ENCODE data around the gene ZNRF2.
"Not testable (repeated sequence)": the region's sequence is repeated elsewhere in the genome, so short reads cannot be mapped to it uniquely, and the experiment has no call there.

ZNRF2 gene

GRCh38 chr7:30253796-30254165 lies 30.6 kb upstream of the ZNRF2 start:
- Mint-ChIP-seq H3K27ac (no peak overlapping the region), H3K36me3 (peaks cover 3% of the 10 kb centered on the region), H3K27me3 (no peaks in the 10 kb centered on the region), H3K4me3 (no peak overlapping the region), H3K9me3 (no peaks in the 10 kb centered on the region), H3K4me1 (no peaks in the 10 kb centered on the region)
- ATAC-seq = no peak

GRCh38 chr7:30254248-30254647 lies 30.1 kb upstream of the ZNRF2 start:
- H3K4me3 Mint-ChIP-seq = no peak overlapping the region
- H3K4me1 Mint-ChIP-seq = no peaks in the 10 kb centered on the region
- ATAC-seq = no peak
- no peaks in the 10 kb centered on the region for H3K9me3 Mint-ChIP-seq
- no peaks in the 10 kb centered on the region for H3K27me3 Mint-ChIP-seq
- H3K36me3 Mint-ChIP-seq = peaks cover 6% of the 10 kb centered on the region
- no peak overlapping the region for H3K27ac Mint-ChIP-seq

- H3K4me3 Mint-ChIP-seq = no peak overlapping the region
- no peaks in the 10 kb centered on the region for H3K9me3 Mint-ChIP-seq
- no peaks in the 10 kb centered on the region for H3K27me3 Mint-ChIP-seq
- ATAC-seq = no peak
- H3K36me3 Mint-ChIP-seq = peaks cover 6% of the 10 kb centered on the region
- no peaks in the 10 kb centered on the region for H3K4me1 Mint-ChIP-seq
- H3K27ac Mint-ChIP-seq = no peak overlapping the region
Observed at GRCh38 chr7:30254717-30255063, 29.7 kb upstream of the ZNRF2 start.

GRCh38 chr7:30255064-30255769 lies 29.2 kb upstream of the ZNRF2 start:
- Mint-ChIP-seq H3K27me3 (no peaks in the 10 kb centered on the region), H3K36me3 (peaks cover 6% of the 10 kb centered on the region), H3K4me3 (no peak overlapping the region), H3K4me1 (no peaks in the 10 kb centered on the region), H3K9me3 (no peaks in the 10 kb centered on the region), H3K27ac (no peak overlapping the region)
- no peak for ATAC-seq

GRCh38 chr7:30256349-30256858 lies 28.0 kb upstream of the ZNRF2 start:
- H3K27ac Mint-ChIP-seq = no peak overlapping the region
- no peak for ATAC-seq

GRCh38 chr7:30260246-30260768 lies 24.1 kb upstream of the ZNRF2 start:
- Mint-ChIP-seq H3K27ac (no peak overlapping the region), H3K4me3 (no peak overlapping the region), H3K9me3 (no peaks in the 10 kb centered on the region)

More at GRCh38 chr7:30256349-30256858, 28.0 kb upstream of the ZNRF2 start:
- peaks cover 1% of the 10 kb centered on the region for H3K4me1 Mint-ChIP-seq
- no peaks in the 10 kb centered on the region for H3K9me3 Mint-ChIP-seq
- no peaks in the 10 kb centered on the region for H3K27me3 Mint-ChIP-seq
- H3K4me3 Mint-ChIP-seq = no peak overlapping the region
- peaks cover 7% of the 10 kb centered on the region for H3K36me3 Mint-ChIP-seq

GRCh38 chr7:30263090-30263710 lies 21.2 kb upstream of the ZNRF2 start:
- H3K9me3 Mint-ChIP-seq = no peaks in the 10 kb centered on the region
- peaks cover 14% of the 10 kb centered on the region for H3K36me3 Mint-ChIP-seq
- H3K27me3 Mint-ChIP-seq = no peaks in the 10 kb centered on the region
- ATAC-seq = no peak
- H3K4me3 Mint-ChIP-seq = no peak overlapping the region
- H3K27ac Mint-ChIP-seq = no peak overlapping the region
- H3K4me1 Mint-ChIP-seq = peaks cover 15% of the 10 kb centered on the region

More at GRCh38 chr7:30260246-30260768, 24.1 kb upstream of the ZNRF2 start:
- ATAC-seq = no peak
- peaks cover 14% of the 10 kb centered on the region for H3K36me3 Mint-ChIP-seq
- no peaks in the 10 kb centered on the region for H3K27me3 Mint-ChIP-seq
- H3K4me1 Mint-ChIP-seq = peaks cover 8% of the 10 kb centered on the region

GRCh38 chr7:30264052-30264451 lies 20.3 kb upstream of the ZNRF2 start:
- ATAC-seq = no peak
- no peaks in the 10 kb centered on the region for H3K27me3 Mint-ChIP-seq

GRCh38 chr7:30265189-30265588 lies 19.2 kb upstream of the ZNRF2 start:
- H3K27ac Mint-ChIP-seq, H3K9me3 Mint-ChIP-seq, H3K4me3 Mint-ChIP-seq, H3K36me3 Mint-ChIP-seq, ATAC-seq, H3K27me3 Mint-ChIP-seq: not testable (repeated sequence)
- peaks cover 15% of the 10 kb centered on the region for H3K4me1 Mint-ChIP-seq

More at GRCh38 chr7:30264052-30264451, 20.3 kb upstream of the ZNRF2 start:
- Mint-ChIP-seq H3K4me1 (peaks cover 15% of the 10 kb centered on the region), H3K36me3 (peaks cover 8% of the 10 kb centered on the region), H3K27ac (no peak overlapping the region), H3K9me3 (no peaks in the 10 kb centered on the region), H3K4me3 (no peak overlapping the region)

- peaks cover 11% of the 10 kb centered on the region for H3K4me1 Mint-ChIP-seq
- H3K27ac Mint-ChIP-seq = no peak overlapping the region
- no peak overlapping the region for H3K4me3 Mint-ChIP-seq
- no peak for ATAC-seq
- no peaks in the 10 kb centered on the region for H3K27me3 Mint-ChIP-seq
- H3K9me3 Mint-ChIP-seq = no peaks in the 10 kb centered on the region
- H3K36me3 Mint-ChIP-seq = peaks cover 4% of the 10 kb centered on the region
Observed at GRCh38 chr7:30266686-30267085, 17.7 kb upstream of the ZNRF2 start.

- Mint-ChIP-seq H3K36me3 (no peaks in the 10 kb centered on the region), H3K27ac (no peak overlapping the region), H3K4me1 (peaks cover 8% of the 10 kb centered on the region), H3K9me3 (no peaks in the 10 kb centered on the region), H3K27me3 (no peaks in the 10 kb centered on the region), H3K4me3 (no peak overlapping the region)
- no peak for ATAC-seq
Observed at GRCh38 chr7:30268586-30268985, 15.8 kb upstream of the ZNRF2 start.

- no peak for ATAC-seq
- Mint-ChIP-seq H3K4me3 (no peak overlapping the region), H3K4me1 (peaks cover 8% of the 10 kb centered on the region), H3K36me3 (no peaks in the 10 kb centered on the region), H3K27me3 (no peaks in the 10 kb centered on the region), H3K9me3 (no peaks in the 10 kb centered on the region), H3K27ac (no peak overlapping the region)
Observed at GRCh38 chr7:30269490-30269889, 14.9 kb upstream of the ZNRF2 start.

GRCh38 chr7:30270921-30271320 lies 13.5 kb upstream of the ZNRF2 start:
- Mint-ChIP-seq H3K9me3 (no peaks in the 10 kb centered on the region), H3K4me1 (peaks cover 8% of the 10 kb centered on the region), H3K27me3 (no peaks in the 10 kb centered on the region), H3K4me3 (no peak overlapping the region), H3K36me3 (no peaks in the 10 kb centered on the region), H3K27ac (no peak overlapping the region)
- no peak for ATAC-seq

- Mint-ChIP-seq H3K36me3 (no peaks in the 10 kb centered on the region), H3K4me3 (no peak overlapping the region), H3K27ac (no peak overlapping the region), H3K9me3 (no peaks in the 10 kb centered on the region), H3K27me3 (no peaks in the 10 kb centered on the region), H3K4me1 (peaks cover 4% of the 10 kb centered on the region)
- no peak for ATAC-seq
Observed at GRCh38 chr7:30272126-30272525, 12.3 kb upstream of the ZNRF2 start.

- Mint-ChIP-seq H3K4me1 (no peaks in the 10 kb centered on the region), H3K27ac (no peak overlapping the region), H3K9me3 (no peaks in the 10 kb centered on the region), H3K4me3 (no peak overlapping the region), H3K36me3 (no peaks in the 10 kb centered on the region), H3K27me3 (no peaks in the 10 kb centered on the region)
- ATAC-seq = no peak
Observed at GRCh38 chr7:30273552-30273951, 10.8 kb upstream of the ZNRF2 start.

- Mint-ChIP-seq H3K9me3 (no peaks in the 10 kb centered on the region), H3K4me3 (no peak overlapping the region), H3K36me3 (no peaks in the 10 kb centered on the region), H3K27ac (no peak overlapping the region), H3K4me1 (peaks cover 6% of the 10 kb centered on the region), H3K27me3 (no peaks in the 10 kb centered on the region)
- ATAC-seq = no peak
Observed at GRCh38 chr7:30274641-30275040, 9.8 kb upstream of the ZNRF2 start.
